Cerebellar nuclear complex (tissue), 1 donor: ENCODE measurements around the gene MACROD2.

Experiments used
- DNase-seq, 2 experiments: peaks; one replicate each; lab custom pipeline; 2025; lab: John Stamatoyannopoulos, UW

The MACROD2 gene

DNA sequence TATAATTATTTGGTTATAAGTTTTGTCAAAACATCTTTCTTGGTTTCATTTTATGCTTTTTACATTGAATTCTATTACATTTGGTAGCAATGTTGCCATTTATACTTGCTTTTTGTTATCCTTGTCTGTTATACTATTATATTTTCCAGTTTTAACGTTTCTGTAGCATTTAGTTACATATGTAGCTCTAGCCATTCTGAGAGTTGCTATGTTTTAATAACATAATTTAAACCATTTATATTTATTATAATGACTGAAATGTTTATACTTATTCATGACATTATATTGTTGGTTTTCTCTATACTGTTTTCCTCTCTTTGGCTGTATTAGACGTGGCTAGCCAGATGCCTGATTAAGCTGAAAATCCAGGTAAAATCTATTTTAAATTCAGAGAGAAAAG, 594.1 kb downstream of the MACROD2 start:
- no peak for DNase-seq

DNA sequence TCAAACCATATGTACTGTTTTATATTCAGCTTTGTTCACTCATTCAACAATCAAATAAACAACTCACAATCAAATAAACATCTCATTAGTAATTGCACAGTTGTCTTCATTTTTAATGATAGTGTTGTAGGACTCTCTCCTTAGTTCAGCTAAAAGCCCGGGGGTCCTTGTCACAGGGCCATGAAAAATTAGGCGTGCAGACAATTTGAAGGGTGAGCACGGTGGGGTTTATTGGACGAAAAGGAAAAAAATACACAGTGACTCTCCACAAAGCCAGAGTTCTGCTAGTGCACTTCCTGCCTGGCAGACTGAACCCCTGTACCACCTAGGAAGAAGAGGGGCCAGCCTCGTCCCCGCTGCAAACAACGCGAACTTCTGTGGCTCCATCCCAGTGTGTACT, 599.7 kb downstream of the MACROD2 start:
- DNase-seq = no peak

DNA sequence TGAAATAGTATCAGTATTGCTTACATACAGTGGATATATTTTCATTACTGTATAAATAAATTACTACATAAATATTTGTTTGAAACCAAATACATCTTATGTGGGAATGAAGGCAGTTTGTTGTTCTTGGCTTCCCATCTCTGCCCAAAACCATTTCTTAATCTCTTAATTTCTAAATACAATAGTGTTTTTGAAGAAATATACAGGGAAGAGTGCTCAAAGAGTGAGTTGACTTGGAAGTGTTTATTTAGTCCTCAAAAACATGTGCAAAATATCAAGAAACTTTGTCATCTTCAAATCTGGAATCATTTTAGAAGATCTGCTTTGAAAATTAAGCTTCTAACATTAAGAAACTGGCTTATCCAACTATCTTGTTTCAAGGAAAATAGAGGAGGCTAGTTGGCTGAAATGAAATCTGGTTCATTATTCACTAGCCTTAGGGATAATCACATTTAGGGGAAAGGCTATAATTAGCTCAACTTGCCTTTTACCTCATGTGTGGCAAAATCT, 601.9 kb downstream of the MACROD2 start:
- DNase-seq = no peak

DNA sequence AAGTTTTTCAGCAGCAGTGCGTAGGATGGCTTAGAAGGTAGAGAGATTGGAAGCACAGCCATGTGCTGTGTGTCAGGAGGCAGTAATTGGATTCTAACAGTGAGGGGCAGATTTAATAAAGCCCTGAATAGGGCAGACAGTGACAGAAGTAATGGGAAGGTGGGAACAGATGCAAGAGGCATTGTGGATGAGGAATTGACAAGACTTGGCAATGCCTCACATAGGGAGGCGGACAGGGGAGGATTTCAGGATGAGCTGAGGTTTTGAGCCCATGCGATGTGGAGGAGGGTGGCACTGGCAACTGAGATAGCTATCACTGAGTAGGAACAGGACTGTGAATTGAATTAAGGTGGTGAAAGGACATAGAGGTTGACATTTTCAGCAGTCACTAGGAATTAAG, 604.3 kb downstream of the MACROD2 start:
- no peak for DNase-seq

DNA sequence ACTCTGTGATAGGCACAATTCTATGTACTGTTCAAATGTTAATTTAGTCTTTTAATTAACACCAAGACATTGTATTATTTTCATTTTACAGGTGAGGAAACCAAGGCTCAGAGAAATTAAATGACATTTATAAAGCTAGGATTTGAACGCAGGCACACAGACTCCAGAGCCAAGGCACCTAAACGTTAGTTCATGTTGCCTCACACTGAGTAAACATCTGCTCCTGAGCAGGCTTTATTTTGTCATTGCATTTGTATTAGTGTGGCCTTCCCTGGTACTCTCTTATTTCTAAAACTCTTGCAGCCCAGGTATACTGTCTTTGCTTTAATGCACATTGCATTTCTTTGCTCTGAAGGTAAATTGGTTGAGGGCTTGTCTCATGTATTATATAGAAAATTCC, 605.2 kb downstream of the MACROD2 start:
- DNase-seq = no peak

DNA sequence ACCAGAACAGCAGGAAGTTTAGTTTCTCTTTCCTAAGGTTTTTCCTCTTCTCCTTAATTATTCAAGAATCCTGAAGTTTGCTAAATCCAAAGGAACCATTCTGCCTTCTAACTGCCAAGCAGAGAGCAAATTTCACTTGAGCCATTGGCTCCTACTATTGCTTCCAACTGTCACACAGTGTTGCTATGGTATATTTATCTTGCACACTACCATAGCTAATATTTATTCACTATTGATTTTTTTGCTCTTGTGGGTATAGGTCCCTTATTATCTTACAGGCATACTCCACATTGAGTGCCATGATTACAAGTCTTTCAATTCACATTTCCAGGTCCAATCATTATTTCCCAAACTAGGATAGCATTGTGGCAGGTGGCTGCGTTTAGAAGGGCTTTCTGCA, 608.8 kb downstream of the MACROD2 start:
- no peak for DNase-seq

DNA sequence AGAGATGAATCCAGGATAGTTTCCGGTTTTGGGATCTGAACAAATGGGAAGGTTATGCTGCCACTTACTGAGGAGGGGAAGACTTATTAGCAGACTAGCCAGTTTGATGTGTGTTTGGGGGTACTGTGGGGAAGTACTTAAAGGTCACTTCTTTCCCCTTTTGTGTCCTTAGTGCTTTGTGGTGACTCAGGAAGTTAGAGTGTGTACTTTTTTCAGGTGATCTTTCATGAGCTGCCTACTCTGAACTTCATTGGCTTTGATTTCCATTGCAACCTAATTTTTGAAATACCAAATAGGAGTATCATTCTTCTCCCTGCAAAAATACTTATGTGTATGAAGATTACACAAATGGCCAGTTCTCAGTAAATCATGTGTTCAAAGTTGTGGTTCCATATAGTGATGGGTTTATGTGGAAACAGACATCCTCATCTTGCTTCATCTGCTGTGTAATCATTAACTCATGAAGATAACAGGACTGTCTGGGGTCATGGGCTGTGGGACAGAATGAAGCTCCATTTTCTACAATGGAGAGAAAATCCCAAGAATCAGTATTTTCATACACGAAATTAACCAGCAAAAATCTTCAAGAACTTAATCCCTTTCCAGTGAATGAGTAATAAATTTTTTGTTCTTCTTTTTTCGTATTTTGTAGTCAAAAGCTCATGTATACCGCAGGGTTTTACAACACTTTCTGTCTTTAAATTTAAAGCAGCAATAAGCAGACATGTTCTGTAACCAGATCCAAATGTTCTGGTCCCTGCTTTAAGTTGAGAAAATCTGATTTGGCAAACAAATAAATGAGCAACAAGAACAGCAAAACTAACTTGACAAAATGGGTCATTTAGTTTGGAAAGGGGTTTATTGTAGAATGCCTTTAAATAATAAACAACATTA, 614.3 kb downstream of the MACROD2 start:
- no peak for DNase-seq

DNA sequence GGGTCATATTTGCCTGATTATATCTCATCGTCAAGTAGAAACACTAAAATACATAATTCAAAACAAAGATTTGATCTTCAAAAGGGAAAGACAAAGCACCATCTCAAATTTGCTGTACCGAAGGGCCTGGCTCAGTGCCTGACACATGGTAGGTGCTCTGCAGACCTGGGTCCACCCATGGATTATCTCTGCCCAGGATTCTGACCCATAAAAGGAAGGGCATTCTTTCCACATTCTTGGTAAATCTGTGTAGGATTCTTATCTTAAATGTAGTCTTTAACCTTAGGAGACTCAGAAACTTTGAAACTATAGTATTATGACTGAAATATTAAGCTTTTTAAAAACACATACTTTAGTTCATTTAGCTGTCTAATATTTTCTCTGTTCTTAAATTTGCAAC, 616.2 kb downstream of the MACROD2 start:
- DNase-seq = no peak

DNA sequence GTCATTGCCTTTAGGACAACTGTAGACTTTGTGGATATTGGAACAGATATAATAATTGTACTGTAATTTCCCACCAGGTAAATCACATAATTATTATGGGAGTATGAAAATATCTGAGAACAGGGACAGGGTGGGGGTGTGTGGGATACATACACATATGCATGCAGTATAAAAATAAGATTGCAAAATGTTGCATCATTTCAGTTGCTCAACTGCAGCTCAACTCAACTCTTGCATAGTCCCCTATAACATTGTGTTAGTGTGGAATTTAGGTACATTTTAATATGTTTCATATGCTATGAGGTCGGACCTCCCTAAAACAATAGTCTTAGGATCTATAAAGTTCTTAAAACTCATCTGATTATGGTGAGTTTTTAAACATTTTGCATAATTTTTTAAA, 617.1 kb downstream of the MACROD2 start:
- DNase-seq = no peak

DNA sequence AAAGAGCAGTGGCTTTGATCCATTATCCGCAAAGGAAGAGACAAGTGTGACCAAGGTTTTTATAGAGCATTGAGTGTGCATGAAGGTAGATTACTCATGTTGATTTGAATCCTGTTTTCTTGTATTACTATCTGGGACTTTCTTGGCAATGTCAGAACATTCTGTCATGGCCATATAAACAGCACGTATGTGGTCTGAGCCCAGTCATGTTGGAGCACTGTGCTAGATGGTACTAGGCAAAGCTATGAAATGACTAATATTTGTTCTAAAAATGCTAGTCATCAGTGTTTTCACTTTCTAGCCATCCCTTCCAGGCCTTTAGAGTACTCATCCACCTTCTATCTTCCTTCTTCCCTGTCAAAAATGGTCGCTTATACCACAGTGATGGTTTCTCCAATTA, 620.7 kb downstream of the MACROD2 start:
- DNase-seq = no peak

DNA sequence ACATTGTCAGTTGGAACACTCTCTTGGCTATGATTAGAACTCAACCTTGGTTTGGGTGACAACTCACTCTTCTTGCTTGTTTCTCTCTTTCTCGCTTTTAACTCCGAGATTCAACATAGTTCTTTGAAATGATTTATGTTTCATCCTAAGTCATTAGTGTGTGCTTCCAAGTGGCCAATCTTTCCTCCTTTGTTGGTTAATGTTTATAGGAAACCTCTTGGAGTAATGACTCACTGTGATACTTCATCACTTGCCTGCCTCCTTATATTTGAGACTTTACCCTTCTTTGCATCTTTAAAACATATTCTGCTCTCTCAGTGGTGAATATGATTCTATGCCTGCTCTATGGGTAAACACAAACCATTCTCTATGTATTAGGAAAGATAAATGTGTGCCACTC, 621.8 kb downstream of the MACROD2 start:
- no peak for DNase-seq

DNA sequence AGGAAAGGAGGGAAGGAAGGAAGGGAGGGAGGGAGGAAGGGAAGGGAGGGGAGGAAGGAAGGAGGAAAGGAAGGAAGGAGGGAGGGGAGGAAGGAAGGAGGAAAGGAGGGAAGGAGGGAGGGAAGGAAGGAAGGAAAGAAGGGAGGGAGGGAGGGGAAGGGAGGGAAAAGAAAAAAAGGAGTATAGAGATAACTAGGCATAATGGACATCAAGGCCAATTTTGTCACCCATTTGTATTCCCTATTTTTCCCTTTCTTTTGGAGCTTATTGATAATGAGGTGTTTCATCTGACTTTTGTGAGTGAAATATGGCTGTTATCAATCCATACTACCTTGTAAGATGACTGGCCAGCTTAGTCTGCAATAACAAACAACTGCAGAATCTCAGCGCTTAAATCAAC, 624.1 kb downstream of the MACROD2 start:
- DNase-seq = no peak

DNA sequence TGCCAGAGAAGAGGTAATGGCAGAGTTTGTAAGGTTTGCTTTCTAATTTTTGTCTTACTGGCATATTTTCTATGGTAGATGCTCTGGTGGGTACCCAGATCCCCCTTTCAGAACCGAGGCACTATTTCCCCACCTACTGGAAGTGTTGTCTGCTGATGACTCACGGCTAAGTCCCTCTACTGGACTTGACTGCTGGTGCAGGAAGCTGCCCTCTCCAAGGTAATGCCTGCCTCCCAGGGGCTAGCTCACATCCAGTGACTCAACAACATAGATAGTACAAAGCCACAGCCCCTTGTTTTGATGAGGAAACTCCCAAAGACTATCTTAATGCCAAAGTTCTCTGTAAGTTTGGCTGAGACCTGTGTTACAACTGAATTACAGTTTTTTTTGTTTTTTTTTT, 627.5 kb downstream of the MACROD2 start:
- no peak for DNase-seq

DNA sequence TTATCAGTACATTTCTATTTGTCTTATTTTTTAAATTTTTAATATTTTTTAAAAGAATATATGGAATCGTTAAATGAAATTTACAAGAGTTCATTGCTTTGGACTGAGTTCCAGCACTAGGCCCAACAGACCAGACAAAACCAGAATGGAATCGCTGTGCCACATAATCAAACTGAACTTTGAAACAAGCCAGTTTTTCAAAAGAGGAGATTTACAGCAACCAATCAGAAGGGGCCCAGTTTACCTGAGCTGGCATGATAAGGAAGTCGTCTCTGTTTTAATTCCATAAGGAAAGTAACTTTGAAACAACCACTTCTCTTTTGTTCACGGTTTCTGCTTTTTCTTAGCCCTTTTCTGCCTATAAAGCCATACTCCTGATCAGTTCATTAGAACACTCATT, 635.7 kb downstream of the MACROD2 start:
- no peak for DNase-seq

DNA sequence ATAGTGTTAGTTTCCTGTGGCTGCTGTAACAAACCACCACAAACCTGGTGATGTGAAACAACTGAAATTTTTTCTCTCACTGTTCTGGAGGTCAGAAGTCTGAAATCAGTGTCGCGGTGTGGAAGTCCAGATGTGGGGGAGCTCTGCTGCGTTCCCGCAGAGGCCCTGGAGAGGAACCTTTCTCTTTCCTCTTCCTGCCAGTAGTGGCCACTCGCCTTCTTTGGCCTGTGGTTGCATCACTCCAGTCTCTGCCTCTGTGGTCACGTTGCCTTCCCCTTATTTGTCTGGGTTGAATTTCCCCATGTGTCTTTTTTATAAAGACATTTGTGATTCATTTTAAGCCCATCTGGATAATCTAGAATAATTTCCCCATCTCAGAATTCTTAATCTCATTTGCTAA, 637.6 kb downstream of the MACROD2 start:
- DNase-seq = no peak

DNA sequence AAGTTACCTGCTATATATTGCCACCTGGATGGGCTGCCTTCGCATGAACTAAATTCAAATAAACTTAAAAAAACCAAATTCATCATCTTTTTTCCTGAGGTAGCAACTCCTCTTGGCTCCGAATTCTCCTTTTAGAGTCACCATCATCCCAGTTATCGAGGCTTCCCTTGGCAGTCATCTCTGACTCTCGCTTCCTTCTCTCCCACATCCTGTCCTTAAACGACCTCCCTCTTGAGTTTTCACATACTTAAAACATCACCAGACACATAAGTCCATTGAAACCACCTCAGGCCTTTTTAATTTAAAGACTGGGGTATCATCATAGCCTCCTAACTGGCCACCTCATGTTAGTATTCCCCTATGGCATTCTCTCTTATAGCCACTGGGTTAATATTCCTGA, 638.2 kb downstream of the MACROD2 start:
- DNase-seq = no peak

DNA sequence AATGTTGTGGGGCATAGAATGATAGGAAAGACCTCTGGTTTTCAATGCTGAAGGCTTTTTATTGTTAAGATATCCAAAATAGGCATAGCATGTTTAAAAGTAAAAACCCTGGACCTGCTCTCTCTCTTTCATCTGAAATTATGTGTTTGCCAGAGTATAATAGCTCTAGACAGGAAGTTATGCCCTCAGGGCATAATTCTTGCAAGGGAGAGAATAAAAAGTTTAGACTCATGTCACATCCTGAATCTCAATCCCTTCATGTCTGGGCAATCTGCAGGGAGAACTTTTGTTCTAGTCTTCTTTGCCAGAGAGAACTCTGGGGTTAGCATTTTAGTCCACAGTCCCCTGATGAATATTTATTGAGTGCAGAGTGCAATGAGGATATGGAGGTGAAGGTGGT, 639.3 kb downstream of the MACROD2 start:
- no peak for DNase-seq

DNA sequence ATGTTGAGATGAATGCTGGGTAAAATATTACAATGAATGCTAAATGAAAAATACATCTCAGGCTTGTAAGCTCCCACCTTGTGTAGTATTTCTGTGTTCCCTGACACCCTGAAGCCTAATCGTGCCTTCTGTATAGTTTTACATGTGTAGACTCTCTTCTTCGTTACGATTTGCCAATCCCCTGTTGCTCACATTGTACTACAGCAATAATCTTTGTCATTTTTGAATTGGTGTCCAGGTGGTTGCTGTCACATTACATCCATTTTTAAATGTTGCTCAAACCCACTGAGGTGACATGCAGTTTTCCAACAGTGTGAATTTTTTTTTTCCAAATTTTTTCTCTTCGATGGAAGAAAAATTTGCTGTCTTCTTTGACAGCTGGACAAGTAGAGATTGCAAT, 642.1 kb downstream of the MACROD2 start:
- DNase-seq = peak in 1 of 2 experiments; percentile 45

DNA sequence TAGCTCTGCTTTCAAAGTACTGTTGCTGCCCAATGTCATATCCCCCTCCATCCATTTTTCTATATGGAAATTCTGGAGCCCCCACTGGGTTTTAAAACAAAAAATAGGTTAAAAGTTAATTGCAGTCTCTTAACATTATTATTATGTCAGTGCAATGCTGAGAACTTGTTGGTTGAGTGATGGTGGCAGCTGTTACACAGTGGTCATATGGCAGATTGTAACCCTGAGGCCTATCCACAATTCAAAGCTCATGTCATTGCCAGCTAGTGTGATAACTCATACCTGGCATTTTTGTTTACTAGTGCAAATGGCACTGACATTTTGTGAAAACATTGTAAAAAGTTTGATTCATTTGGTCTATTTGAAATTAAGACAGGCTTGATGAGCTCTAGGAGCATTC, 647.8 kb downstream of the MACROD2 start:
- DNase-seq = no peak

DNA sequence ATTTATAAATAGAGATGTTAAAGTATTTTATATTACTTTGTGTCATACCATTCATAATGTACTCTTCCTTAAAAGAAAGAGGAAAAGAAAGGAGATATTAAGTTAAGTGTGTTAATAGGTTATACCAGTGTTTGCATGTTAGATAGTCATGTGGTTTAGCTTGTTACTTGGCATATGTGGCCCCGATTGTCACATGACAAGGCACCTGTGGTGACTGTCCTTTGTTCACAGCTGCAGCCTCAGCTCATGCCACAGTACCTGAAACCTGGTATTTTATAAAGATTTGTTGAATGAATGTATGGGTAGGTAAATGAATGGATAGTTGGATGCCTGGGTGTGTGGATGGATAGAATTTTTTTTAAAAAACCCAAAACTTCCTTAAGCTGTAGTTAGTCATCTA, 648.2 kb downstream of the MACROD2 start:
- no peak for DNase-seq

DNA sequence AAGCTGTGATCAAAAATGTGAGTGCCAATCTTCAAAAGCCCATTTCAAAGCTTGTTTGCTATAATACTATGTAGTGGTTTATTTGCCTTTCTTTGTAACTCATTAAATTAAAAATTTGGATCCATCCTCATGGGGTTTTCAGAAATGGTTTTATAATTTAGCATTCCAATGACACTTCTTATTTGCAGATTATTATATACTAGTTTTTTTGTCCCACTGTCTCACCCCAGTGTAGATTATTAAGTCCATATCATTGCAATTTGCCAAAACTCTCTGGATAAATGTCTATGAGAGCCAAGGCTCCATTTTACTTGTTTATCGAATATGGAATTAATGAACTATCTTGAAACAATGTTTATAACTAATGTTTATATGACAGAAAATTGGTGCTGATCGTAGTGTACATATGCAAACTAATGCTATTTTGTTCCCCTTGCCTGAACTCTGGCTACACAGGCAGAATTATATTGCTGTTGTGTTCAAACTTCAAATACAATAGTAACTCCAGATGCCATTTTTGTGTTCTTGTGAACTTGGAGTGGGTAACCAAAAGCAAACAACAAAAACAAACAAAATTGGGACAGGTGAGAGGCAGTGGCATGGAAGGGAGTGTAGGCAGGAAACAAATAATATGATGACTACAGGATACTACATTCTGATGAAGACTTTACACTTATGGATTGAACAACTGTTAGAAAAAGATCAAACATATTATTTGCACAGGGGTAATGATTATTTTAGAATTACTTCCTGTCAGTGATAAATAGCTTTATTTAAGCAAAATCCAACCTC, 649.2 kb downstream of the MACROD2 start:
- no peak for DNase-seq

DNA sequence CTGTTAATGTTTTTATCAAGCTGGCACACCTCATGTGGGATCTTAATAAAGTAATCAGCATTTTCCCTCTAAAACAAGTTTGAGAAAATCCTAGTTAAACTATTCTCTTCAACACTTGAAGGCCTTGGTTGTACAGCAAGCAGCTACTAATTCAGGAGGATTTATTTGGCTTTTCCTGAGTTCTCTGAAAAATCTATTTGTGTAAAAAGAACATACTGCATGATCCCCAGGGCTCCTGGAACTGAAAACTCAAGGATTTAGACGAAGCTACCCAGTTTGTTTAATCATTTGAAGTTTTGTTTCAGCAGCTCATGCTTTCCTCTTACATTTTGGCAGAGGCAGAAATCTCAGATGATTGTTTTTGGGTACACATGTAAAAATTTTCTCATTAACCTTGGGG, 651.7 kb downstream of the MACROD2 start:
- no peak for DNase-seq

DNA sequence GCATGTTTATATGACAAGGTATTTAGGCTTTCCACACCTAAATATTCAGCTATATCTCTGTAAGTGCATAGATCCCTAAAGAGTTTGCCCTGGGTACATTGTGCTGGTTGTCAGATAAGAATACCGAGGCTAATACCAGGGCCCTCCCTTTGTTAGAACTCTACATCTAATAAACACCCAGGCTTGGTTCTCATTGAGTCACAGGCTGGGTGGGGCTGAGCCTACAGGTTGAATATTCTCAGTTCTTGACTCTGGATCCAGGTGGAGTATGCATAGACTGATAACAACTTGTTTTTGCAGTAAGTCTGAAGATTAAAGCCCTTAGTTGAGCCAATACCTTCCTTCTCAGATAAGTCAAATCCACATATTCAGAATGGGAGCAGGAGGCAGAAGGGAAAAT, 654.3 kb downstream of the MACROD2 start:
- no peak for DNase-seq
